Epithelial cell of proximal tubule (primary cell): ENCODE results near the gene SMIM14. TPM values are rescaled to one million over a fixed set of nuclear protein-coding genes. Genes with fewer than 3 reads are reported as not detected.
A peak's percentile ranks its signal among the peaks of the same experiment; 100 is the strongest.
"Not testable (repeated sequence)": the region's sequence is repeated elsewhere in the genome, so short reads cannot be mapped to it uniquely, and the experiment has no call there.

Experiments used
- DNase-seq: peaks from one replicate; pipeline ENCODE4 v3.0.0-alpha.2; 2011; ENCODE audit warnings: low read depth
- H3K4me3 ChIP-seq: 2 replicates; pipeline ENCODE4 v1.5.1; 2011; ENCODE audit warnings: low read depth, mild to moderate bottlenecking, low read length
- total RNA-seq: library from RNA; depleted of rRNA; stranded (reverse); fragments of >200 nt; gene quantifications from 2 replicates; pipeline ENCODE4 v1.2.3, GENCODE V29; 2015
- TF ChIP-seq, protein P1 (sequence below): conservative IDR thresholded peaks from 2 replicates; pipeline ENCODE4 v1.5.1; 2012; ENCODE audit warnings: low read depth, mild to moderate bottlenecking, low read length

SMIM14 gene
- 11.9 and 13.1 TPM in 2 replicates for total RNA-seq

DNA sequence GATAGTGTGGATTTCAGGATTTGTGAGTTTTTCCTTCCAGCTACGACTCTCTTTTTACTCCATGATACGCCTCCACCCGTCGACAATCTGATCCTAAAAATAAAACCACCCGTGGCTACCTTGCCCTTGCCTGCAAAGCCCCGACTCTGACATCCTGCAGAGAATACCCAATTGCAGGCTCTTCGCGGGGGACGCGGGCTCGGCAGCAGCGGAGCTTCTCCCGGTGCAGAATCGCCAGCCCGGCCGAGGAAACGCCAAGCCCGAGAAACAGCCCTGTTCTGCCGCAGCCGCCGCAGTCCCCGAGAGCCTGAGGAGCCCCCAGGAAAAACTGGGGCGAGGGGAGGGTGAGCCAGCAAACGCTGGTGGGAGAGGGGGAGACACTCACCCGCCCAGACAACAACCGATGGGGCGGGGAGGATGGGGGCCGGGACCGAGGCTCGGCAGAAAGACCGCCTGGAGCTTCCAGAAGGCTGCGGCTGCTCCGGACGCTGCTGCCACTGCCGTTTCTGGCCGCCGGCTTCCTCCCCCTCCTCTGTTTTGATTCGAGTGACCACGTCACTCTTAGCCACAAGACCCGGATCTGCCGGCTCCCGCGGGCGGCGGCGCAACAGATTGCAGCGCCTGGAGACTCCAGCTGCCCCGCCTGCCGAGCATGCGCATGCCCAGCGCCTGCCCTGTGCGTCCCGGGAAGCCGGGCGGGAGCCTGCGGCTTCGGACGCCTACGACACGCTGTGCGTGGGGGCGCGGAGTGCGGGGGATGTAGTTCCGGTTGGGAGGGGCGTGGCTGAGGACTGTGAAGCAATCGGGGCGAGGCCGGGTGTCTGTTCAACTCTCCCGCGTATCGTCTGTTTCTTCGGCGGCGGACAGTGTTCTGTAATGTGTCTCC lies at the start of gene SMIM14:
Gene SMIM14, minus strand, starts transcription at position 512 of the 886 bp plus-strand sequence. CDS start 33,720 bp downstream, outside the sequence.
- TF ChIP-seq, protein P1, sequence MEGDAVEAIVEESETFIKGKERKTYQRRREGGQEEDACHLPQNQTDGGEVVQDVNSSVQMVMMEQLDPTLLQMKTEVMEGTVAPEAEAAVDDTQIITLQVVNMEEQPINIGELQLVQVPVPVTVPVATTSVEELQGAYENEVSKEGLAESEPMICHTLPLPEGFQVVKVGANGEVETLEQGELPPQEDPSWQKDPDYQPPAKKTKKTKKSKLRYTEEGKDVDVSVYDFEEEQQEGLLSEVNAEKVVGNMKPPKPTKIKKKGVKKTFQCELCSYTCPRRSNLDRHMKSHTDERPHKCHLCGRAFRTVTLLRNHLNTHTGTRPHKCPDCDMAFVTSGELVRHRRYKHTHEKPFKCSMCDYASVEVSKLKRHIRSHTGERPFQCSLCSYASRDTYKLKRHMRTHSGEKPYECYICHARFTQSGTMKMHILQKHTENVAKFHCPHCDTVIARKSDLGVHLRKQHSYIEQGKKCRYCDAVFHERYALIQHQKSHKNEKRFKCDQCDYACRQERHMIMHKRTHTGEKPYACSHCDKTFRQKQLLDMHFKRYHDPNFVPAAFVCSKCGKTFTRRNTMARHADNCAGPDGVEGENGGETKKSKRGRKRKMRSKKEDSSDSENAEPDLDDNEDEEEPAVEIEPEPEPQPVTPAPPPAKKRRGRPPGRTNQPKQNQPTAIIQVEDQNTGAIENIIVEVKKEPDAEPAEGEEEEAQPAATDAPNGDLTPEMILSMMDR = peak; percentile 4
- peak within 1 kb of the TSS; percentile 91 for H3K4me3 ChIP-seq
- no peak for DNase-seq

DNA sequence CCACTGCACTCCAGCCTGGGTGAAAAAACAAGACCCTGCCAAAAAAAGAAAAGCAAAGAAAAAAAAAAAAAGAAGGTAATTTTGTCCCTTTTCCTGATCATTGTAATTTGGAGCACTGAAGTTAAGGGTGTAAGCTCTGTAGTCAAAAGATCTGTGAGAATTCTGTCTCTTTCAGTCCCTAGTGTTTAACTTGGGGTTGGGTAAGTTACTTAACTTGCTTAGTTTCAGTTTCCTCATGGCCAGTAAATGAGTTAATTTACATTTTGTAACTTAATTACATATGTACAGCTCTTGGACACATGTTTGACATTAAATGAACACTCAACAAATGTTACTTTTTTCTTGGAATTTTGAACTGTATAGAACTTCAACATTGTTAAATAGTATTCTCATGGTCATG lies 48.3 kb upstream of the SMIM14 start:
- no peak overlapping the region for H3K4me3 ChIP-seq
- TF ChIP-seq, protein P1 = no peak
- no peak for DNase-seq

- DNase-seq = no peak
- TF ChIP-seq, protein P1 = no peak
- no peak overlapping the region for H3K4me3 ChIP-seq
Measured at GRCh38 chr4:39685990-39686389, 47.3 kb upstream of the SMIM14 start.

DNA sequence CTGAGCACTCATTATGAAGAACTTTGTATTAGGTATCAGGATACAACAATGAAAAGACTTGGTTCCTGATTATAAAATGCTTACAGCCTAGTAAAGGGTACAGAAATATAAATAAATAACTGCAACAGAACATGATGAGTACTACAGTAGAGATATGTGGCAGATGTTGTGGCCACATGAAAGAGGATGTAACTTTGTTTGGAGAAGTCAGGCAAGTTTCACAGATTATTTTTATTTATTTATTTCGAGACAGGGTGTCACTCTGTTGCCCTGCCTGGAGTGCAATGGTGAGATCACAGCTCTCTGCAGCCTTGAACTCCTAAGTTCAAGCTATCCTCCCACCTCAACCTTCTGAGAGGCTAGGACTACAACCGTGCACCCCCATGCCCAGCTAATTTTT lies 43.5 kb upstream of the SMIM14 start:
- no peak overlapping the region for H3K4me3 ChIP-seq
- TF ChIP-seq, protein P1 = no peak
- no peak for DNase-seq

GRCh38 chr4:39681003-39681402 lies 42.3 kb upstream of the SMIM14 start:
- DNase-seq, H3K4me3 ChIP-seq: not testable (repeated sequence)

GRCh38 chr4:39675681-39676080 lies 37.0 kb upstream of the SMIM14 start:
- DNase-seq, H3K4me3 ChIP-seq: not testable (repeated sequence)

DNA sequence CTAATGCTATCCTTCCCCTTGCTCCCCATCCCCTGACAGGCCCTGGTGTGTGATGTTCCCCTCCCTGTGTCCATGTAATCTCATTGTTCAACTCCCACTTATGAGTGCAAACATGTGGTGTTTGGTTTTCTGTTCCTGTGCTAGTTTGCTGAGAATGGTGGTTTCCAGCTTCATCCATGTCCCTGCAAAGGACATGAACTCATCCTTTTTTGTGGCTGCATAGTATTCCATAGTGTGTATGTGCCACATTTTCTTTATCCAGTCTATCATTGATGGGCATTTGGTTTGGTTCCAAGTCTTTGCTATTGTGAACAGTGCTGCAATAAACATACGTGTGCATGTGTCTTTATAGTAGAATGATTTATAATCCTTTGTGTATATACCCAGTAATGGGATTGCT lies 31.6 kb upstream of the SMIM14 start:
- H3K4me3 ChIP-seq, DNase-seq: not testable (repeated sequence)

GRCh38 chr4:39668887-39669286 lies 30.2 kb upstream of the SMIM14 start:
- TF ChIP-seq, protein P1 = no peak
- no peak for DNase-seq
- no peak overlapping the region for H3K4me3 ChIP-seq
